Mesendoderm (in vitro differentiated cells): ENCODE data around the gene PREX1.

Experiments used
- DNase-seq: peaks from one replicate; pipeline ENCODE4 v3.0.0; 2013
- H2AK5ac ChIP-seq: 2 replicates; pipeline ENCODE4 v1.6.1; 2013; ENCODE audit warnings: low read length, inconsistent platforms
- H2BK120ac ChIP-seq: 2 replicates; pipeline ENCODE4 v1.6.1; 2013; ENCODE audit warnings: low read depth, mild to moderate bottlenecking, low read length, moderate library complexity, mixed read lengths
- H2BK15ac ChIP-seq: replicated peaks from 2 replicates; pipeline ENCODE4 v1.6.1; 2013; ENCODE audit warnings: low read depth, mild to moderate bottlenecking, moderate library complexity
- H2BK5ac ChIP-seq: 2 replicates; pipeline ENCODE4 v1.6.1; 2013; ENCODE audit warnings: low read length, inconsistent platforms
- H3K18ac ChIP-seq: 2 replicates; pipeline ENCODE4 v1.6.1; 2013; ENCODE audit warnings: mild to moderate bottlenecking, low read length, mixed read lengths
- H3K23ac ChIP-seq: one replicate; pipeline ENCODE4 v1.6.1; 2013; ENCODE audit warnings: low read length
- H3K27ac ChIP-seq: 2 replicates; pipeline ENCODE4 v1.5.1; 2013; ENCODE audit warnings: low read depth, mild to moderate bottlenecking, inconsistent platforms, low read length, moderate library complexity
- H3K27me3 ChIP-seq: 2 replicates; pipeline ENCODE4 v1.6.1; 2013; ENCODE audit warnings: low read length, control low read depth, mild to moderate bottlenecking, inconsistent platforms; ENCODE audit not compliant: insufficient read depth, poor library complexity
- H3K36me3 ChIP-seq: 2 replicates; pipeline ENCODE4 v1.6.1; 2013; ENCODE audit warnings: low read length, inconsistent platforms; ENCODE audit not compliant: control insufficient read depth, insufficient read depth
- H3K4ac ChIP-seq: one replicate; pipeline ENCODE4 v1.6.1; 2013; ENCODE audit warnings: low read depth, mild to moderate bottlenecking, low read length, moderate library complexity
- H3K4me1 ChIP-seq: 2 replicates; pipeline ENCODE4 v1.6.1; 2013; ENCODE audit warnings: low read depth, low read length, inconsistent platforms; ENCODE audit not compliant: control insufficient read depth
- H3K4me2 ChIP-seq: 2 replicates; pipeline ENCODE4 v1.6.1; 2013; ENCODE audit warnings: low read length
- H3K4me3 ChIP-seq: 2 replicates; pipeline ENCODE4 v1.5.1; 2013; ENCODE audit warnings: mild to moderate bottlenecking, low read length
- H3K56ac ChIP-seq: one replicate; pipeline ENCODE4 v1.6.1; 2013; ENCODE audit warnings: low read length
- H3K79me1 ChIP-seq: 2 replicates; pipeline ENCODE4 v1.6.1; 2013; ENCODE audit warnings: low read length, inconsistent platforms
- H3K79me2 ChIP-seq: 2 replicates; pipeline ENCODE4 v1.6.1; 2013; ENCODE audit warnings: mild to moderate bottlenecking, low read length; ENCODE audit not compliant: control insufficient read depth, insufficient read depth
- H3K9ac ChIP-seq: 2 replicates; pipeline ENCODE4 v1.6.1; 2013; ENCODE audit warnings: low read length, inconsistent platforms
- H4K5ac ChIP-seq: one replicate; pipeline ENCODE4 v1.6.1; 2013; ENCODE audit warnings: low read length
- H4K8ac ChIP-seq: one replicate; pipeline ENCODE4 v1.6.1; 2013; ENCODE audit warnings: low read depth, mild to moderate bottlenecking, control low read depth, low read length, moderate library complexity
- WGBS: extraction: QIAGEN DNeasy Blood & Tissue Kit; methylation state at CpG from one replicate; pipeline ENCODE4 v1.1.7; 2013; ENCODE audit warnings: low lambda C conversion rate, missing lambda C conversion rate; ENCODE audit not compliant: insufficient coverage; ENCODE audit errors: extremely low coverage; 5-methylcytosine and 5-hydroxymethylcytosine counted together

The PREX1 gene

GRCh38 chr20:48592107-48592940 is 235.5 kb downstream of the PREX1 start:
- Histone ChIP-seq H2BK15ac (no peak overlapping the region), H4K8ac (no peak overlapping the region), H3K56ac (no peak overlapping the region), H3K23ac (no peak overlapping the region), H3K79me1 (no peaks in the 10 kb centered on the region), H3K36me3 (no peaks in the 10 kb centered on the region), H3K4ac (no peak overlapping the region), H3K4me2 (no peak overlapping the region), H3K4me3 (no peak overlapping the region), H3K9ac (no peak overlapping the region), H4K5ac (no peak overlapping the region), H3K79me2 (no peaks in the 10 kb centered on the region), H2BK5ac (no peak overlapping the region), H3K18ac (no peak overlapping the region), H3K27ac (no peak overlapping the region), H3K27me3 (no peaks in the 10 kb centered on the region), H2BK120ac (no peak overlapping the region), H3K4me1 (no peaks in the 10 kb centered on the region), H2AK5ac (no peak overlapping the region)
- no peak for DNase-seq
- no CpG with 5 or more reads among the region's 8 CpGs for WGBS

- no peak overlapping the region for H2BK120ac ChIP-seq
- H3K56ac ChIP-seq: no peak overlapping the region
- H3K9ac ChIP-seq: no peak overlapping the region
- H3K4me3 ChIP-seq: no peak overlapping the region
- H3K4me2 ChIP-seq: no peak overlapping the region
- H2AK5ac ChIP-seq: no peak overlapping the region
- no peaks in the 10 kb centered on the region for H3K4me1 ChIP-seq
- H3K18ac ChIP-seq: no peak overlapping the region
- DNase-seq: no peak
- H4K8ac ChIP-seq: no peak overlapping the region
- no peak overlapping the region for H3K4ac ChIP-seq
- H3K23ac ChIP-seq: no peak overlapping the region
- no peaks in the 10 kb centered on the region for H3K79me2 ChIP-seq
- no peak overlapping the region for H2BK5ac ChIP-seq
- no peak overlapping the region for H3K27ac ChIP-seq
- H3K79me1 ChIP-seq: no peaks in the 10 kb centered on the region
- H3K36me3 ChIP-seq: no peaks in the 10 kb centered on the region
- no peak overlapping the region for H2BK15ac ChIP-seq
- H3K27me3 ChIP-seq: no peaks in the 10 kb centered on the region
- no peak overlapping the region for H4K5ac ChIP-seq
- no CpG with 5 or more reads among the region's 8 CpGs for WGBS
Observed at GRCh38 chr20:48586730-48587129, 241.1 kb downstream of the PREX1 start.

- WGBS: no CpG with 5 or more reads among the region's 21 CpGs
- H4K8ac ChIP-seq: no peak overlapping the region
- DNase-seq: no peak
- no peak overlapping the region for H3K56ac ChIP-seq
- H3K9ac ChIP-seq: no peak overlapping the region
- H3K4me2 ChIP-seq: no peak overlapping the region
- H3K27me3 ChIP-seq: no peaks in the 10 kb centered on the region
- H2BK5ac ChIP-seq: no peak overlapping the region
- H2AK5ac ChIP-seq: no peak overlapping the region
- H2BK15ac ChIP-seq: no peak overlapping the region
- H3K18ac ChIP-seq: no peak overlapping the region
- no peak overlapping the region for H3K4me3 ChIP-seq
- H3K4ac ChIP-seq: no peak overlapping the region
- H3K79me1 ChIP-seq: no peaks in the 10 kb centered on the region
- H3K27ac ChIP-seq: no peak overlapping the region
- H3K4me1 ChIP-seq: no peaks in the 10 kb centered on the region
- no peaks in the 10 kb centered on the region for H3K36me3 ChIP-seq
- no peaks in the 10 kb centered on the region for H3K79me2 ChIP-seq
- no peak overlapping the region for H2BK120ac ChIP-seq
- H3K23ac ChIP-seq: no peak overlapping the region
- no peak overlapping the region for H4K5ac ChIP-seq
Observed at GRCh38 chr20:48585061-48585870, 242.5 kb downstream of the PREX1 start.

GRCh38 chr20:48584391-48585060 is 243.3 kb downstream of the PREX1 start:
- Histone ChIP-seq H3K23ac (no peak overlapping the region), H3K79me1 (no peaks in the 10 kb centered on the region), H2BK120ac (no peak overlapping the region), H3K4me2 (no peak overlapping the region), H3K9ac (no peak overlapping the region), H3K18ac (no peak overlapping the region), H3K4me1 (no peaks in the 10 kb centered on the region), H2BK5ac (no peak overlapping the region), H3K27me3 (no peaks in the 10 kb centered on the region), H3K36me3 (no peaks in the 10 kb centered on the region), H3K4me3 (no peak overlapping the region), H2AK5ac (no peak overlapping the region), H4K8ac (no peak overlapping the region), H3K56ac (no peak overlapping the region), H2BK15ac (no peak overlapping the region), H3K79me2 (no peaks in the 10 kb centered on the region), H3K27ac (no peak overlapping the region), H4K5ac (no peak overlapping the region), H3K4ac (no peak overlapping the region)
- no peak for DNase-seq
- no CpG with 5 or more reads among the region's 8 CpGs for WGBS

GRCh38 chr20:48583801-48584200 is 244.0 kb downstream of the PREX1 start:
- Histone ChIP-seq H2BK5ac (no peak overlapping the region), H3K56ac (no peak overlapping the region), H3K9ac (no peak overlapping the region), H3K36me3 (no peaks in the 10 kb centered on the region), H3K4me1 (no peaks in the 10 kb centered on the region), H3K79me2 (no peaks in the 10 kb centered on the region), H3K27ac (no peak overlapping the region), H3K79me1 (no peaks in the 10 kb centered on the region), H4K5ac (no peak overlapping the region), H2AK5ac (no peak overlapping the region), H4K8ac (no peak overlapping the region), H3K18ac (no peak overlapping the region), H3K27me3 (no peaks in the 10 kb centered on the region), H3K4me2 (no peak overlapping the region), H3K4ac (no peak overlapping the region), H3K23ac (no peak overlapping the region), H2BK120ac (no peak overlapping the region), H3K4me3 (no peak overlapping the region), H2BK15ac (no peak overlapping the region)
- no CpG with 5 or more reads among the region's 11 CpGs for WGBS
- no peak for DNase-seq
